HG02981 (cell line): Measurements from ENCODE around the gene B4GALNT1.
"Not testable (repeated sequence)": the region's sequence is repeated elsewhere in the genome, so short reads cannot be mapped to it uniquely, and the experiment has no call there.

Source experiments
- ATAC-seq: cut with Tn5 transposase; IDR thresholded peaks from one replicate; pipeline ENCODE4 v1.9.1; 2021; ENCODE audit warnings: mild to moderate bottlenecking, moderate library complexity; ENCODE audit not compliant: unreplicated experiment

The B4GALNT1 gene

GRCh38 chr12:57621497-57622292 lies 11.3 kb downstream of the B4GALNT1 start:
- peak; percentile 58 for ATAC-seq

DNA sequence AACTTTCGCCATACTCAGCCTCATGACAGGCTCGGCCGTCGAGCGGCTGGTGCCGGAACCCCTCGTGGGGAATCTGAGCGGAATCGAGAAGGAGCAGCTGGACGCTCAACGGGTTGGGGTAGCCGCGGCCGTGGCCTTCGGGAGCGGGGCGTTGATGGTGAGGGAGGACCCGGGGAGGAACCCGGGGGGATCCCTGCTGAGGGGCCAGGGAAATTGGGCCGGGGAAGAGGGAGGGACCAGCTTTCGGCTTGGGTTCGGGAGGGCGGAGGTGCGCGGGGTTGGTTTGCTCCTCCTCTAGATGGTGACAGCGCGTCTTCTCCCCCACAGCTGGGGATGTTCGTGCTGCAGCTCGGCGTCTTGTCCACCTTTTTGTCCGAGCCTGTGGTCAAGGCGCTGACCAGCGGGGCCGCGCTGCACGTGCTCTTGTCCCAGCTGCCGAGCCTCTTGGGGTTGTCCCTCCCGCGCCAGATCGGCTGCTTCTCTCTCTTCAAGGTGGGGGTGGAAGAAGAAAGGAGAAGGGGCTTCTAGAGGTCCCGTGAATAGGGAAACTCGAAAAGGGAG lies 12.0 kb downstream of the B4GALNT1 start:
- ATAC-seq: no peak

GRCh38 chr12:57620245-57620935 lies 12.6 kb downstream of the B4GALNT1 start:
- no peak for ATAC-seq

GRCh38 chr12:57619434-57620244 lies 13.4 kb downstream of the B4GALNT1 start:
- ATAC-seq: no peak

DNA sequence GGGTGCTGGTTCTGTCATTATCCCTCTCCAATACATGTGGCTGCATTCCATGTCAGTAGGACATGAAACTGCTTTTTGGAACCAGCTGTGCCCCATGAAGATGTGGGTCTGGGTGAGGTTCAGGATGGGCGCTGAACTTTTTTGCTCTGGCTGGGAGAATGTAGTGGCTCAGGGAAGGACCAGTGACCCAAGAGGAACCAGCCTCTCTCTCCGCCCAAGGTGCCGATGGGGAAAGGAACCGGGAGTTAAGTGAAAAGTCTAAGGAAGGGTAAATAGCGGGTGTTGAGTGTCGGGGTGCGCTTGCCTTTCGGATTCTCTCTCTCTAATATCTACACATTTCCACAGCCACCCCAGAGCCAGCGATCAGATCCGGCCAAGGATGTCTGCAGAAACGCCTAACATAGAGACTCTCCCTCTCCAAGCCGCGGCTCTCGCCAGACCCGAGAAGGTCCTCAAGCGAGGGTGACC lies 14.0 kb downstream of the B4GALNT1 start:
- ATAC-seq: no peak

GRCh38 chr12:57618431-57618830 lies 14.6 kb downstream of the B4GALNT1 start:
- ATAC-seq: not testable (repeated sequence)

GRCh38 chr12:57617942-57618341 lies 15.1 kb downstream of the B4GALNT1 start:
- no peak for ATAC-seq

DNA sequence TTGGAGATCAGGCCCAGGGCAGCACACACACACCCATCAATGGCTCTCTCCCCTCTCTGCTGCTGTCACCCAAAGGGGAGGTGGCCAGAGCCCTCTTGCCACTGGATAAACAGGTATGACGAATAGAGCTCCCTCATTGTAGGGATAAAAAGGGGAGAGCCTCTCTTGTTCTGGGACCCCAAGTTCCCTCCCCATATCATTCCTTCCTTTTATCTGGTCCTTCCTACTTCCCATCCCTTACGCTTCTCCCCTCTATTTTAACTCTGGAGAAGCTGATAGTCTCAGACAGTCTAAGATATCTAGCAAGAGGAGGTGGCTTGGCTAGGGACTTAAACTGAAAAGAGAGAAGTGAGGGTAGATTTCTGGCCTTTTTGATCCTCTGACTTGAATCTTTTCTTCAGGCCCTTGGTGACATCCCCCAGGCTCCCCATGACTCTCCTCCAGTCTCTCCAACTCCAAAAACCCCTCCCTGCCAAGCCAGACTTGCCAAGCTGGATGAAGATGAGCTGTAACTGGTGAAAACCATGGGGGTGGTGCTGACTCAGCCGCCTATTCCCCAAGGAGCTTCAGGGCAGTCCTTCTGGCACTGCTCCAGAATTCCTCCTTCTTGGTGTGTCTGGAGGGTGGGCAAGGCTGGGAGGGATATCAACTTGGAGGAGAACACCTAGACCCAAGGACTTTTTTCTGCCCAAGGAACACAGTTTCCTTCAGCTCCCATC lies 16.5 kb downstream of the B4GALNT1 start:
- ATAC-seq: no peak

DNA sequence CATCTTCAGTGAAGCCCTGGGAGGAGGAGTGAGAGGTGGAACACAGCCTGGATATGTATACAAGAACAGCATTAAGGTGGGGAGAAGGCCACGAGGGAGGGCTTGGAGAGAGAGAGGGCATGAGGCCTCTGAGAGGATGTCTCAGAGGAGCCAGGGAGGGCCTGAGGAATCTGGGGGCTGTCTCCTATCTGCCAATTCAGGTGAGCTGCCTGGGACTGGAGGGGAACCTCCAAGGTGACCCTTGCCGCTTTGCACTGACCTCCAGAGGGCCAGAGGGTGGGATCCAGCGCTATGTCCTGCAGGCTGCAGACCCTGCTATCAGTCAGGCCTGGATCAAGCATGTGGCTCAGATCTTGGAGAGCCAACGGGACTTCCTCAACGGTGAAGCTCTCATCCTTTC lies 17.4 kb downstream of the B4GALNT1 start:
- ATAC-seq: no peak

DNA sequence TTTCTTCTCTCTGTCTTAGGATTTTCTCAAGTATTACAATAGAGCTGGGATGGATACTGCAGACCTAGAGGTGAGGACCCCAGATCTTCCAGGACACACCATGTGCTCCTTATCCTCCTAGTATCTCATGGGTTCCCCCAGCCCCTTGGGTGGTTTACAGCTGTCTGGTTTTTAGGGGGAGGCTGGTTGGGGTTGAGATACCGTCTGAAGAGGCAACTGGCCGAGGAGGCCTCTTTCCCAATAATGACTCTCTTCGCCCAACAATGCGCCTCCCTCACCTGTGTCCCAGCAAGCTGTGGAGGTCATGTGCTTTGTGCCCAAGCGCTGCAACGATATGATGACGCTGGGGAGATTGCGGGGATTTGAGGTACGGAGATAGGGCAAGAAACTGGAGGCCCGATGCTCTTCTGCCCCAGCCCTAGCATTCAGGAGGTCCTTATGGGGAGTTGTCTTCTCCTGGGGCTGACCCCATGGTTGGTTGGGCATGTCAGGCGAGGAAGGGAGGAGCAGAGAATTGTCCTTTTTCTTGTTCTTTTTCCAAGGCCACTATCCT lies 18.0 kb downstream of the B4GALNT1 start:
- no peak for ATAC-seq

DNA sequence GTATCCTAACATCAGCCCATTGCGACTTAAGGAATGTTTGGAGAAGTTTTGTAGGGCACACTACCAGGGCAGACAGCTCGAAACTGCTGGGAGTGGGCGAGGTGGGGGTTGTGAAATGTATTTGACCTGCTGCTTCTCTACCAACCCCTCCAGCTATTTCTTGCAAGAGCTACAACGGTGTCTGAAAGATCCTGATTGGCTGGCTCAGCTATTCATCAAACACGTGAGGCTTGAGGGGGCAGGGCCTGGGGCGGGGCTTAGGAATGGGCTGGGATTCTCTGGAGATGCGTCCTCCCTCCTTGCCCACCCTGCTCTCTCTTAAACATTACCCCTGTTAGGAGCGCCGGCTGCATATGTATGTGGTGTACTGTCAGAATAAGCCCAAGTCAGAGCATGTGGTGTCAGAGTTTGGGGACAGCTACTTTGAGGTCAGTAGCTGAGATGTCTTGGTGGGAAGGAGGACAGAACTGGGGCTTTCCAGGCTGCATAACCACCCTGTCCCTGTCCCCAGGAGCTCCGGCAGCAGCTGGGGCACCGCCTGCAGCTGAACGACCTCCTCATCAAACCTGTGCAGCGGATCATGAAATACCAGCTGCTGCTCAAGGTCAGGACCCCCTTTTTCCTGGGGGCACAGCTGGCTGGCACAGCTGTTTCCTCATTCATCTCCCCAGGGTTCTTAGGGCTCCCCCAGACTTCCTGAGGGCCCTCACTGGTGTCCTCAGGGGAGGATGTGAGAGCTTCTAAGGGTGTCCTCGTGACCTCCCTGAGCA lies 18.6 kb downstream of the B4GALNT1 start:
- ATAC-seq: peak; percentile 65

- no peak for ATAC-seq
These were observed 19.4 kb downstream of the B4GALNT1 start for GRCh38 chr12:57613427-57614109.

DNA sequence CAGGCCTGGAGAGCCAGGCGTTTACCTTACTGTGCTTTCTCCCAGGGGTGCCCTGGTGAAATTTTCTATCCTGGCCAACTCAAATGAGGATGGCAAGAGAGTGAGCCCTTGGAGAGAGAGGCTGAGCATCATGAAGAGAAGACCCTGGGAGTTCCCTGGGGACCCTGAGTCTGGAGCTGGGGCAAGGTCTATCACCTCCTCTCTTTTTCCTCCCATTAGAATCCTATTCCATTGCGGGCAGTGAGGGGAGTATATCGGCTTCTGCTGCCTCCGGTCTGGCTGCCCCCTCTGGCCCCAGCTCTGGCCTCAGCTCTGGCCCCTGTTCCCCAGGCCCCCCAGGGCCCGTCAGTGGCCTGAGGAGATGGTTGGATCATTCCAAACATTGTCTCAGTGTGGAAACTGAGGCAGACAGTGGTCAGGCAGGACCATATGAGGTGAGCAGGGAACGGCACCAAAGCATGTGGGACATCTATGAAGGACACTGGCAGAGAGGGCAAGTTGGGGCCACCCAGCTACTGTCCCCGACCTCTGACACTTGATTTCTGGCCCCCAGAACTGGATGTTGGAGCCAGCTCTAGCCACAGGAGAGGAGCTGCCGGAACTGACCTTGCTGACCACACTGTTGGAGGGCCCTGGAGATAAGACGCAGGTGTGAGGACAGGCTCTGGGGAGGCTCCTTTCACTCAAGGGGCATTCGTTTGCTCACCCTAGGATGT lies 20.1 kb downstream of the B4GALNT1 start:
- no peak for ATAC-seq

DNA sequence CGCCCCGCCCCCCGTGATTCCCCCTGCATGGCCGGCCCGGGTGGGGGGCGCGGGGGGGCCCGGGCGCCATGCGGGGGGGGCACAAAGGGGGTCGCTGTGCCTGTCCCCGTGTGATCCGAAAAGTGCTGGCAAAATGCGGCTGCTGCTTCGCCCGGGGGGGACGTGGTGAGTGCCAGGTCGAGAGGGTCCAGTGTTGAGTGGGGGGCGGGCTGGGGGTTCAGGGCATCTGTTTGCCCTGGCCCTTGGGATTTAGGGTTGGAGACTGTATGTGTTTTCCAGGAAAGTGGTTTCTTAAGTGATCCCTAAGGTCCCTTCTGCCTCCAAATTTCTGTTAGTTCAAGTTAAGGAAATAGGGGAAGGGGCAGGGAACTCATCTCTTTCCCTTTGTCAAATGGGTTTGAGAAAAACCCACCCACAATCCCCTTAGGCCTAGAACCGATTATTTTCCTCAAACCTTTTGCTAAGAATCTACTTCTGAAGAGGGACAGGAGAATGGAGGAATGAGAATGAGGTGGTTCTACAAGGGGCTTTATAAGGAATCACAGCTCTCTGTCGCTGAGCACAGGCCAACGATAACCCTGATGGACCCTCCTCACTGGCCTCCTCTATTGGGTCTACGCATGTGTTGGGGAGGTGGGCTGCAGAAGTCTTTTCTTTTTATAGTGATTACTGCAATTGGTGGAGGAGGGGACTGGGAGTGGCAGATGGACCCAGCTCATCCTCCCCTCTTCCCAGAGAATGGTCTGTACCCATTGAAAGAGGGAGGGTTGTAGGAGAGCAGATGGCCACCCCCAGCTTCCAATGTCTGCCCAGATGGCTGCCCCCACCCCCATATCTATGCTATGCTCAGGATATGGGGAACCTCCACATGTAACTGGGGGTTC lies 20.9 kb downstream of the B4GALNT1 start:
- no peak for ATAC-seq

GRCh38 chr12:57611108-57611826 lies 21.7 kb downstream of the B4GALNT1 start, which contains the start of gene ARHGEF25:
TSS of gene ARHGEF25 (plus strand) at chr12:57611435. CDS start at chr12:57611895, 460 bp downstream.
- peak; percentile 30 for ATAC-seq

GRCh38 chr12:57610554-57611107 lies 22.4 kb downstream of the B4GALNT1 start:
- no peak for ATAC-seq
